Measurements from ENCODE around the gene MGRN1.

MGRN1 gene

DNA sequence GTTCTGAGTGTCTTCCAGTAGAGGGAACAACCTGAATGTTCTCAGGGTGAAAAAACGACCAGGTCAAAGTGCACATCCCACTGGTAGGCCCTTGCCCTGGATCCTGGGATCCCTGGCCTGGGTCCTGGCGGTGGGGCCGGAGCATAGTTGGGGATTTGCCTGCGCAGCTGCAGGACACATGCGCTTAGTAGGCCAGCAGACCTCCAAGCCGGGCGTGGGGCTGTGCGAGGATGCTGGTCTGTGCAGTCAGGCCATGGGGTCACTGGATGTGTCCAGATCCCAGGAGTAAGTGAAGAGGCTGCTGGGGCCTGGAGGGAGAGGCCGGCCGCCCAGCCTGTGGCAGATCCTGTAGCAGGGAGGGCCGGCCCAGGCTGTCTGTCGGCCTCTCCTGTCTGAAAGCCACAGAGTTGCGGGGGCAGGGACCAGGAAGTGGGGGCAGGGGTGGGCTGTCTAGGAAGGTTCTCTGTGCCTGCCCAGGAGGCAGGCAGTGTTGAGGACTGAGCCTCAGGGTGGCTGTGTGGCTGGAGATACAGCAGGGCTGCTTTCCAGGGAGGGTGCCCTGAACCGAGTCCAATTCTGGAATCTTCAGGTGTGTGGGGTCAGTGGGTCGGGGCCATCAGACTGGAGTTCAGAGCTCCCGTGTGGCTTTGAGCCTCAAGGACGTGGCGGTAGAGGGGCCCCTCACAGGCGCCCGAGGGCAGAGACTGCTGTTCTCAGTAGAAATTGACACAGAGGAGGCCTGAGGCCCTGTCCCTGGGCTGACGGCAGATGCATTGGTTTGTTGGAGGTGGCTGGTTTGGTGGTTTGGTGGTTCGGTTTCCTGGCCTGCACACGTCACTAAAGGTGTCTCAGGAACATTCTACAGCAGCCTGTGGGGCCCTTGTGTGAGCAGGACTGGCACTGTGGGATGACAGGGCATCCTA, 51.5 kb downstream of the MGRN1 start:
- no peak for DNase-seq (ENCODE audit: low read depth, low spot score)

DNA sequence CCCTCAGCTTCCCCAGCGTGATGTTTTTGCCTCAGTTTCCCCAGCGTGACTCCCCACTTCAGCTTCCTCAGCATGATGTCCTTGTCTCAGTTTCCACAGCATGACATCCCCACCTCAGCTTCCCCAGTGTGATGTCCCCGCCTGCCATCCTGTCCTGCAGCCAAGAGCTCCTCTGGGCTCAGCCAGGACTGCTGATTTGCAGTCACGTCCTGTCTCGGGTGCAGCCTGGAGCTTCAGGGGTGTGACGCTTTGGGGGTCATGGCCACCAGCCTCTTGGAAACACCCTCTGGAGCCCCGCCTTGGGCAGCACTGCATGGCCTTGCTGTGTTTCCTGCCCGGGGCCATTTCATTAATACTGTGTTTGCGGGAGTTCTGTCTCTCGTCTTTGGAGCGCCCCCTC, 52.2 kb downstream of the MGRN1 start:
- no peak for DNase-seq (ENCODE audit: low read depth, low spot score)

- no peak for DNase-seq (ENCODE audit: low read depth, low spot score)
These were observed 52.8 kb downstream of the MGRN1 start for GRCh38 chr16:4677390-4677789.

DNA sequence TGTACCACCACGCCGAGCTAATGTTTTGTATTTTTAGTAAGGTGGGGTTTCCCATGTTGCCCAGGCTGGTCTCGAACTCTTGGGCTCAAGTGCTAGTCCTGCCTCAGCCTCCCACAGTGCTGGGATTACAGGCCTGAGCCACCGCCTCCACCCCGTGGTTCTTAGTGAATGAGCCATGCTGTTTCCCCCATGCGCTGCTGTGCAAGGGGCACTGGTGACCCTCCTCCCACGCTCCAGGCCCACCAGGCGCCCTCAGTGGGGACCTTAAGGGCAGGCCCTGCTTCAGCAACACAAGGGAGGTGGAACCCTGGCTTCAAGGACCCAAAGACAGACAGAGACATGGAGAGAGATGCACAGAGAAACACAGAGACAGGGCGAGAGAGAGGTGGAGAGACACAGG, 53.4 kb downstream of the MGRN1 start:
- no peak for DNase-seq (ENCODE audit: low read depth, low spot score)

- DNase-seq (ENCODE audit: low read depth, low spot score) = no peak
These were observed 54.0 kb downstream of the MGRN1 start for GRCh38 chr16:4678596-4678995.

GRCh38 chr16:4679156-4679849, 54.7 kb downstream of the MGRN1 start:
- no peak for DNase-seq (ENCODE audit: low read depth, low spot score)

DNA sequence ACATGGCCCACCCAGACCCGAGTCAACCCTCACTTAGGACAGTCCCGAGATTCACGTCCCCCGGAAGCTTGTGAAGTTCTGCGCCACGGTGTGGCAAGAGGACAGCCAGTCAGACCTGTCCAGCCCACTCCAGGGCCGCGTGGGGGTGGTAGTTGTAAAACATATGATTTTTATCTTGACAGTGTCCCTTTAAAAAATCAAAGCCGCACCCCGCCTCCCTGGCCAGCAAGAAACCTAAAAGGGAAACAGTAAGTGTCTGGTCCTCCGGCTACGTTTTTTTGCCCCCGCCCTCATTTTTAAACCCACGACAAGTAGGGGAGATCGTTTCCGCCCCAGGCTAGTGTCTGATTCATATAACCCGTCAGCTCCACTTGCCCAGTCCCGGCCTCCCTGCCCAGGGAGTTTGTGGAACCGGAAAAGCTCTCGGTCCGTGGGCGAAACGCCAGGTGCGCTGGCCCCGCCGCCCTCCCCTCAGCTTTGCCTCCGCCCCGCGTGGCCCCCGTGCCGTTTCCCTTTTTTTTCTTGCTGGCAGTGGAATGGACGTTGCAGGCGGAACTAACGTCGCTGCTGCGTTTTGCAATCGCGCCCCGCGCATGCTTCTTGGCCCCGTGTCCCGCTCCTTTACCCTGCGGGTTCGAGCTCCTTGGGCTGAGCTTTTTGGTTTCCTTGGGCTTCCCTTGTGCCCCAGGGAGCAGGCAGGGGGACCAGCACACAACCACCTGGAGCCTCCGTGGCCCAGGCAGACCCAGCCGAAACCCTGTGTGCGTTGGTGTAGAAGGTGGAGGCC, 55.4 kb downstream of the MGRN1 start:
- no peak for DNase-seq (ENCODE audit: low read depth, low spot score)

- DNase-seq (ENCODE audit: low read depth, low spot score) = no peak
These were observed 56.2 kb downstream of the MGRN1 start for GRCh38 chr16:4680673-4681470.

DNA sequence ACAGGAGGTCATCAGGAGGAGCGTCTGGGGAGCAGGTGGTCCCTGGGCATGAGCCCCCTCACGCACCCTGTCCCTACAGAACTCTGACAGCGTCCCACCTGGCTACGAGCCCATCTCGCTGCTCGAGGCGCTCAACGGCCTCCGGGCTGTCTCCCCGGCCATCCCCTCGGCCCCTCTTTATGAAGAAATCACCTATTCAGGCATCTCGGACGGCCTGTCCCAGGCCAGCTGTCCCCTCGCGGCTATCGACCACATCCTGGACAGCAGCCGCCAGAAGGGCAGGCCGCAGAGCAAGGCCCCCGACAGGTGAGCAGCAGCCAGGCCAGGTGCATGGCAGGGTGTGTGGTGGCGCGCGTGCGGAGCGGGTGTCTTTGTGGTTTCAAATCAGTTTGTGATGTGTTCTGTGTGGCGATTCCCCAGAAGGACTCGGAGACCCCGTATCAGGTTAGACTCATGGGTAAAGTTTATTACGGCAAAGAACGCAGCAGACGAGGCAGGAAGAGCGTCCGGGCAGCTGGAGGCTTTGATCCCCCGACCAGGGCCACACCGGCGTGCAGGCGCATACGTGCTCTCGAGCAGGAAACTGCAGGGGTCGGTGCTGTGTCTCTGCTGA, 57.0 kb downstream of the MGRN1 start:
- DNase-seq (ENCODE audit: low read depth, low spot score) = no peak

GRCh38 chr16:4682084-4682591, 57.5 kb downstream of the MGRN1 start:
- DNase-seq (ENCODE audit: low read depth, low spot score) = no peak

DNA sequence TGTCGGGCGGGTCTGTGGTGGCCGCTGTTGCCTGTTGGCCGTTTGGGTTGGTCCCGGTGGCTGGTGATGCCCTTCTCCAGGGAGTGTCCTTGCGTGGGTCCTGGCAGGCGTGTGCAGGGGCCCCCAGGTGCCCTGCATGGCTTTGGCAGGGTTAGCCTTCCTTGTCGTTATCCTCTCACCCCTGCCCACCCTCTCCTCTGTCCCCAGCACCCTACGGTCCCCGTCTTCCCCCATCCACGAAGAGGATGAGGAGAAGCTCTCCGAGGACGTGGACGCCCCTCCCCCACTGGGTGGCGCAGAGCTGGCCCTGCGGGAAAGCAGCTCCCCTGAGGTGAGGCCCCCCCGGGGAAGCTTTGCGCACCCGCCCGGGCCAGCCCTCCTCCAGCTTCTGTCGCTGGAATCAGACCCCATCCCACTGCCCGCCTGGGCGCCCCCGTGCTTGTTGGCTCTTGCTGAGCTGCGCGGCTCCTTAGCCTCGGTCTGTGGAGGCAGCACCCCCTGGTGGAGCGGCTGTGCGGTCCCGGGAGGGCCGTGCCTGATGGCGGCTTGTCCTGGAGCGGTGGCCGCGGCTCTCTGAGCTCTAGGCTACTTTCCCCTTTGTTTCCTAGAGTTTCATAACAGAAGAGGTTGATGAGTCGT, 58.1 kb downstream of the MGRN1 start:
- no peak for DNase-seq (ENCODE audit: low read depth, low spot score)

GRCh38 chr16:4683255-4684057, 58.8 kb downstream of the MGRN1 start:
- DNase-seq (ENCODE audit: low read depth, low spot score) = no peak

GRCh38 chr16:4684058-4684715, 59.6 kb downstream of the MGRN1 start:
- no peak for DNase-seq (ENCODE audit: low read depth, low spot score)

- DNase-seq (ENCODE audit: low read depth, low spot score) = no peak
These were observed 60.1 kb downstream of the MGRN1 start for GRCh38 chr16:4684763-4685162.

DNA sequence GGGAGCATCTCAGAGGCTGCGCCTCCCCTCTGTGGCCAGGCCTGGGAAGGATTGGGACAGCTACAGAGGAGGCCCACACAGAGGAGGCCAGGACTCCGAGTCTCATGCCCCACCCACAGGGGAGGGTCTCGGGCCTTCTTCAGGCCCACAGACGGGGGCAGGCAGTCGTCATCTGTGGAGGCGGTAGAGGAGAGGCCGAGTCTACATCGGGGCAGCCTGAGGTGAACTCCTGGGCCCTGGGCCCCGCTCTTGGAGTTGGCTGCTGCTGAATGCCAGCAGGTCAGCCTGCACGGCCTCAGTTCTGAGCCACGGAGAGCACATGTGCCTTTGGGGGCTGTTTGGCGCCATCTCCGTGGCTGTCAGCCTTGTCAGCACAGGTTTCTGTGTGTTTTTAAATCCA, 60.7 kb downstream of the MGRN1 start:
- no peak for DNase-seq (ENCODE audit: low read depth, low spot score)

GRCh38 chr16:4685776-4686496, 61.3 kb downstream of the MGRN1 start:
- no peak for DNase-seq (ENCODE audit: low read depth, low spot score)

DNA sequence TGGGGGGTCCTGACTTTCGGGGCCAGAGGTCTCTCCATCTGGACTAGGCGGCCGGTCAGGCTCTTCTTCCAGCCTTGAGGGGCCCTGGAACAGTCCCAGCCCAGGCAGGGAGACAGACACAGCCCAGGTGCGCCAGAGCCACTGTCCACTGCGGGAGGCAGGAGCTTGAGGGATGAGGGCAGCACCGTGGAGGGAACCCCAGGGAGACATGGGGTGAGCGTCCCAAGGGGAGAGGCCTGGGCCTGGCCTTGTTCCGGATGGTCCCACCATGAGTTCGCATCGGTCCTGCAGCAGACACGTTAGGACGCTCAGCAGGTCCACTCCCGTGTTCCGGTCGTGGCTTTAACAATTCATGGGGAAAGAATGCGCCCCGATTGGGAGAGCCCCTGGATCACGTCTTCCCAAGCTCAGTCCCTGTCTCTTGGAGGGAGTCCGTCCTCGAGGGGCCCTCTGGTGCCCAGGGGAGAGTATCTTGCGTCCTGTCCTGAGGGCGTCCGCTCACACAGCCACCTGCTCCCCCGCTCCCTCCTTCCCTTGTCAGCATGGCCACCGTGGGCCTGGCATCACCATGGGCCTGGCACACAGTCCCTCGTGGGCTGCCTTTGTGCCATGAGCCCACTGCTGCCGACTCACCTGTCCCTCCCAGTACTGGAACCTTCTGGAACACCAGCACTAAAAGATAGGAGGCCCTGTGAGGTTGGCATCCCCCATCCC, 62.0 kb downstream of the MGRN1 start:
- no peak for DNase-seq (ENCODE audit: low read depth, low spot score)

DNA sequence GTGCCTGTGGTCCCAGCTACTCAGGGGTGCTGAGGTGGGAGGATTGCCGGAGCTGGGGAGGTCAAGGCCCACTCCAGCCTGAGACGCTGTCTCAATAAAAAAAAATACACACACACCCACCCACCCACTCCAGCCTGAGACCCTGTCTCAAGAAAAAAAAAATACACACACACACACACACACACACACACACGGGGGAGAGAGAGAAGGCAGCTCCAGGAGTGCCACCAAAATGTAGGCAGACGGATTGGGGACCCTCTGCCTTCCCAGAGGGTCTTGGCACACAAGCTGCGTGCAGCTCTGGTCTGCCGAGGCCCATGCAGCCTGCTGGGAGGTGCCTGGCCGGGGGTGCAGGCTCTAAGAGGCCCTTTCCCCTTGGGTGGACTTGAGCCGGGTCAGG, 62.8 kb downstream of the MGRN1 start:
- DNase-seq (ENCODE audit: low read depth, low spot score) = no peak
